ENCODE measurements around the gene TYMP.

Gene TYMP

DNA sequence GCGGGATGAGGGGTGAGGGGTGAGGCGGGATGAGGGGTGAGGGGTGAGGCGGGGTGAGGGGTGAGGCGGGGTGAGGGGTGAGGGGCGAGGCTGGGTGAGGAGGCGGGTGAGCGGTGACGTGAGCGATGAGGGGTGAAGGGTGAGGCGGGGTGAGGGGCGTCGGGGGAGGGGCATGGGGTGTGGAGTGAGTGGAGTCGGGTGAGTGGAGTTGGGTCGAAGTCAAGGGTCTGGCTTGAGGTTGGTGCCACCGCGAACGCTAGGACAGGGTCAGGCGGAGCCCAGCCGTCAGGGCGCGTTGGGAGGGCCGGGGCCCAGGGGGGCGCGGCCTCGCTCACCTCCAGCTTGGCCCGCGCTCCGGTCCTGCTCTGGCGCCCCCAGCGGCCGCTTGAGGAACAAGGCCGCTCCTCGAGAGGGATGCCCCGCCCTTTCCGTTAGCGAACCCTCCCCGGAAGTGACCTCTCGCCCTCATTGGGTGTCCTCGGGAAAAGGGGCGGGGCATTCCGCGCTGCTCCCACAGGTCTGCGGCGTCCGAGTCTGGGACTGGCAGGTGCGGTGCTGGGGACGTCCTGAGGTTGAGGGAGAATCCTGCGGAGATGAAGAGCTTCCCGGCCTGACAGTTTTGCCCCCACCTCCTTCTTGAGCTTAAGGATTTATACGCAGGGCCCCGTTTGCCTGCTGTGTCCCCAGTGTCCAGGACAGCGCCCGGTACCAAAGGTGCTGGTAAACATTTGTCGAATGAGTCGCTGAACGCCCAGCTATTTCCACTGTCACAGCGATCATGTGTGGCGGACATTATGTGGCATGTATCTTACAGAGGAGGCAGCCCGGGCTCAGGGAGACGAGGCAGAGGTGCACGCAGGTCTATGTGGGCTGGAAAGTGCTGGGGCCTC lies 33.0 kb upstream of the TYMP start, which contains the start of gene SYCE3:
TSS of gene SYCE3 (minus strand) at position 397 of the 890 bp plus-strand sequence. CDS start 6,514 bp downstream, outside the sequence.
- DNase-seq: peak; percentile 93 to 98 (median 95)

DNA sequence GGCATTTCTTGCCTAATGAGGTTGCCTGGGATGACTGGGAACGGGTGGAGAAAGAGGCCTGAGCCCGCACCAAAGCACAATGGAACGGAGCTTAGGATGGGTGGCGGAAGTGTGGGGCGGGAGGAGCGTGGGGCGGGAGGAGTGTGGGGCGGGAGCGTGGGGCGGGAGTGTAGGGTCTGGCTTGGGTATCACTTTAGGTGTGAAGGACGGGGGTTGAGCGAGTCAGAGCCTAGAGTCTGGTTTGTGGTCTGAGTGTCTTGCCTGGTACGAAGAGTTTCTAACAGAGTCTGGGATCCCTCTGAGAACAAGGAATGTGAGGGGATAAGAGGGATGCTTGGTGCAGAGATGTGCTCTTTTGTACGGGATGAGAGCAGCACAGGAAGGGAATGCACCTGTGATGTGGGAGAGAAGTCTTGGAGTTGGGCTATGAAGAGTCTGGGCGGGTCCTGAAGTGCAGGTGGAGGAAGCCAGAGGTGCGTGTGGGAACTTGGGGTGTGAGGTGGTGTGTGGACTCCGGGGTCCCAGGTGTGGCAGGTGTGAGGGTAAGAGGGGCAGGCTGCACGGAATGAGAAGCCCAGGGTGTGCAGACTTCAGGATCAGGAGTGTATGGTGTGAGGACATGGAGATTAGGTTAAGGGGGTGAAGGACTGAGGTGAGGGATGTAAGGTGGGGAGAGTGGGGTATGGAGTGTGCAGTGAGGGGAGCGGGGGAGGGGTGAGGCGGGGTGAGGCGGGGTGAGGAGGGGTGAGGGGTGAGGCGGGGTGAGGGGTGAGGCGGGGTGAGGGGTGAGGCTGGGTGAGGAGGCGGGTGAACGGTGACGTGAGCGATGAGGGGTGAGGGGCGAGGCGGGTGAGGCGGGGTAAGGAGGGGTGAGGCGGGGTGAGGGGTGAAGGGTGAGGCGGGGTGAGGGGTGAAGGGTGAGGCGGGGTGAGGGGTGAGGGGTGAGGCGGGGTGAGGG lies 31.9 kb upstream of the TYMP start:
- DNase-seq: no peak

DNA sequence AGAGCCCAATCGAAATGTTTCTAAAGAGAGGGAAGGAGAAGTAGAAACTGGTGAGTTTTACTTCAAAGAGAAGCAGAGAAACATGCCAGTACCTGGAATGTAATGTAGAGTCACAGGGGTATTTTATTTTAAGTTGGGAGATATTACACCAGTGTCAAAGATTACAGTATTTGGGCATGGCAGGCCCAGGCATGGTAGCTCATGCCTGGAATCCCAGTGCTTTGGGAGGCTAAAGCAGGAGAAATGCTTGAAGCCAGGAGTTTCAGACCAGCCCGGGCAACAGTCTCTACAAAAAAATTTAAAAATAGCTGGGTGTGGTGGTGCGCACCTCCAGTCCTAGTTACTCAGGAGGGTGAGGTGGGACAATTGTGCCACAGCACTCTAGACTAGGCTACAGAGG lies 30.2 kb upstream of the TYMP start:
- no peak for DNase-seq

DNA sequence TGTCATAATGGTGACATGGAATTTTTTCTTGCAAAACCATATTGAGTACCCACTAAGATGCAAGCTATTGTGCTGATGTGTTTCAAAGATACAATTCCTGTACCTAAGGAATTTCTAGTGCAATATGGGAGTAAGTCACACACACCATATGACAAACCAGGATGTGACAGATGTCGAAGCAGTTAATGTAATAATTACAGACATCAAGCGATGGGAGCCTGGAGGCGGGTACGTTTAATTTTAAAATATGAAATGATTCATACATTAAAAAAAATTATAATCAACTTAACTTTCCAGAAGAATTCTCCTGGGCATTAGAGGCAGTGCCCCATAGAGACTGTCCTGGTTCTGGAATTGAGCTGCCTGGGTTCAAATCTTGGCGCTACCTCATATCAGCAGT lies 26.9 kb upstream of the TYMP start:
- no peak for DNase-seq

DNA sequence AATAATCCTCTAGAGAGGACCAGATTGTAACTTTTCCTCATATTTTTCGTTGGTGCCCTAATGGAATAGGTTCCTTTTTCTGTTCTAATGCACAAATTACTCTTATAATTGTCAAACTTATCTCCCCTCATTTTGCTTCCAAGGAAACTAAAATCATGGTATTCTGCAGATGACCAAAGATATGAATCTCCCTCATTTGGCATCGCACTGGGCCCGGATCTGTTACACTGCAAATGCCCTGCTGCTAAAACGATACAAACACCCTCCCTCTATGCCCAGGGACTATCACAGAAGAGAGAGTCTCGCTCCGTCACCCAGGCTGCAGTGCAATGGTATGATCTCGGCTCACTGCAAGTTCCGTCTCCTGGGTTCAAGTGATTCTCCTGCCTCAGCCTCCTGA lies 23.5 kb upstream of the TYMP start:
- no peak for DNase-seq

DNA sequence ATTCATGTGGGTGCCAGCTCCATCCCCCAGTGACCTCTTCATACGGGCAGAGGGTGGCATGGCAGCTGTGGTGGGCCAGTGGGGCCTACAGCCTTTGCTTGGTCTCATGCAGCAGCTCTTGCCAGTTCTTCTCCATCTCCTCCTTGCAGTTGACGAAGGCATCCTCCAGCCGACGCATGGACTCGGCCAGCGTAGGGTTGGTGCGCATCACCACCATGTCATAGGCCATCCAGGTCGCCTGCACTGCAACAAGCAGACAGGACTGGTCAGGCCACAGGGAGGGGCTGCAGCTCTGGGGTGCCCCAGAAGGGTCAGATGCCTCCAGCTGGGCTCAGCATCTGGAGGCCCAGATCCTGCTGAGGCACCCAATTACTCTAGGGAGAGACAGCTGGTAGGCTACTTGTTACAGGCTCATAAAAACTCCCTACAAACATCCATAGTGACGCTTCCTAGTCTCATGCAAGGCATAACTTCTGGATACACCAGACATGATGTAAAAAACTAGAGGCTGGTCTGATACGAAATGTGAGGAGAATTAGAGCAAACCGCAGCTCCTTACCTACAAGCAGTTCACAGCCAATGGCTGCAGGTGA lies 21.4 kb upstream of the TYMP start:
- DNase-seq: no peak

DNA sequence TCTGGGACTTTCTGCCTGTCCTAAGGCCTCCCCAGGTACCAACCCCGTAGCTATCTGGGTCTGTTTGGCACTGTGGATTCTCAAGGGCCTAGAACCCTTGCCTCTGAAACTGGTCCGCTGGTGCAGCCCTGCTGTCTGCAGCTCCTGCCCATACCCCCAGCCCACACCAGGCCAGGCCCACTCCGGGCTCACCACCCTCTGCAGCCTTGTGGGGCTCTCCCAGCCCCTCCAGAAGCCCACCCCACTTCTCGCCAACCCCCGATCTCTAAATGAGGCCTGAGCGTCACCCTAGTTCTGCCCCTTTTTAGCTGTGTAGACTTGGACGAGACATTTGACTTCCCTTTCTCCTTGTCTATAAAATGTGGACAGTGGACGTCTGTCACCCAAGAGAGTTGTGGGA lies 20.6 kb upstream of the TYMP start:
- DNase-seq: no peak

DNA sequence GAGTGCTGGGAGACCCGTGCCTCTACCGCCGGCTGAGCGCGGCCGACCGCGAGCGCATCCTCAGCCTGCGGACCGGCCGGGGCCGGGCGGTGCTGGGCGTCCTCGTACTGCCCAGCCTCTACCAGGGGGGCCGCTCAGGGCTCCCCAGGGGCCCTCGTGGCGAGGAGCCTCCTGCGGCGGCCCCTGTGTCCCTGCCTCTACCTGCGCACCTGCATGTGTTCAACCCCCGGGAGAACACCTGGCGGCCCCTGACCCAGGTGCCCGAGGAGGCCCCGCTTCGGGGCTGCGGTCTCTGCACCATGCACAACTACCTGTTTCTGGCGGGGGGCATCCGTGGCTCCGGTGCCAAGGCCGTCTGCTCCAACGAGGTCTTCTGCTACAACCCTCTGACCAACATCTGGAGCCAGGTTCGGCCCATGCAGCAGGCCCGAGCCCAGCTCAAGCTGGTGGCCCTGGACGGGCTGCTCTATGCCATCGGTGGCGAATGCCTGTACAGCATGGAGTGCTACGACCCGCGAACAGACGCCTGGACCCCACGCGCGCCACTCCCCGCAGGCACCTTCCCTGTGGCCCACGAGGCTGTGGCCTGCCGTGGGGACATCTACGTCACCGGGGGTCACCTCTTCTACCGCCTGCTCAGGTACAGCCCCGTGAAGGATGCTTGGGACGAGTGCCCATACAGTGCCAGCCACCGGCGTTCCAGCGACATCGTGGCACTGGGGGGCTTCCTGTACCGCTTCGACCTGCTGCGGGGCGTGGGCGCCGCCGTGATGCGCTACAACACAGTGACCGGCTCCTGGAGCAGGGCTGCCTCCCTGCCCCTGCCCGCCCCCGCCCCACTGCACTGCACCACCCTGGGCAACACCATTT lies 19.3 kb upstream of the TYMP start:
- DNase-seq: no peak

DNA sequence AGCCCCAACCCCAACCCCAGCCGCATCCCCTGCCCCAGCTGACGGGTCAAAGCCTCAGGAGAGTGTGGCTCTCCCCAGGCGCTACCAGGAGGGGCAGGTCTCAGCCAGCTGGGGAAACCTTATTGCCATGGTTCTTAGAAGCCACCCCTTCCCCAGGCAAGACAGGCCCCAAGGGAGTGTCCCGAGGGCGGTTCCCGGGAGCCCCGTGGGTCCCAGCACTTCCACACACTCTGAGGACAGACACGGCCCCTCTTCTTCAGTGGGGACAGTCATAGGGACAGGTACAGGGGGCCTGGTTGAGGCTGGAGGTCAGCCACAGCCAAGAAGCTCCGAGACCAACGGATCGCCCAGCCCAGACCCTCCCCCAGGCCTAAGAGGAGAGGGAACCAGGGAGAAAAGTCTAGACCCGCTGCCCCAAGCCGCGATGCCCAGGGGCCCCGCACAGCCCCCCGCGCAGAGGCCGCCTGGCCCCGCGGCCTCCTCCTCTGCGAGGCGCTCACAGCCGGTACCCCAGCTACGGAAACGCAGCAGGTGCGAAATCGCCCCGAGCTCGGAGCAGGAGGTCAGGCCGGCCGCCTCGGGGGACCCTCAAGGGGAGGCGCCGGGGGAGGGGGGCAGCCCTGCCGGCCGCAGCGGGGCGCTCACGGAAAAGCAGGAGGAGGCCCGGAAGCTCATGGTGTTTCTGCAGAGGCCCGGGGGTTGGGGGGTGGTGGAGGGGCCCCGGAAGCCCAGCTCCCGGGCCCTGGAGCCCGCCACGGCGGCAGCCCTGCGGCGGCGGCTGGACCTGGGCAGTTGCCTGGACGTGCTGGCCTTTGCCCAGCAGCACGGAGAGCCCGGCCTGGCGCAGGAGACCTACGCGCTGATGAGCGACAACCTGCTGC lies 18.5 kb upstream of the TYMP start:
- peak in 3 of 5 experiments; percentile 47 to 72 (median 47) for DNase-seq

DNA sequence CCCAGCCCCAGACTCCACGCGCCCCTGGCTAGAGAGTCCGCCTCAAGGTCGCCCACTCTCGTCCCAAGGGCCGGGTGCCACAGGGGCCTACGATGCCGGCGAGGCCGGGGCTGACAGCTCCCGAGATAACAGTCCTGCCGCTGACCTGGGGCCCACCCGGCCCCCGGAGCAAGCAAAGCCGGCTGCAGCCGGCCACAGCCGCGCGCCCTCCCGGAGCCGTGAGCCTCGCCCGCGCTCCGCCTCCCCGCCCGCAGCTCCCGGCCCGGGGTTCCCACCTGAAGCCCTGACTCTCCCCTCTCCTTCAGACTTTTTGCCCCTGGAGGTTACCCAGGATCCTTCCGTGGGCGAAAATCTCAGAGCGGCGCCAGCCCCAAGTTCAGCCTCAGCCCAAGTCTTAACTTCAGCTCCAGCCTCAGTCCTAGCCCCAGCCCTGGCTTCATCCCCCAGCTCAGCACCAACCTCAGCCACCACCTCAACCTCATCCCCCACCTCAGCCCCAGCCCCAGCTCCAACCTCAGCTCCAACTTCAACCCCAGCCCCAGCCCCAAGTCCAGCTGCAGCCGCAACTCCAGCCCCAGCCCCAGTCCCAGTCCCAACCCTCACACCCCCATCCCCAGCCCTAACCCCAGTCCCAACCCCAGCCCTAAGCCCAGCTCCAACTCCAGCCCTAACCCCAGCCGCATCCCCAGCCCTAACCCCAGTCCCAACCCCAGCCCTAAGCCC lies 17.6 kb upstream of the TYMP start:
- DNase-seq: no peak

DNA sequence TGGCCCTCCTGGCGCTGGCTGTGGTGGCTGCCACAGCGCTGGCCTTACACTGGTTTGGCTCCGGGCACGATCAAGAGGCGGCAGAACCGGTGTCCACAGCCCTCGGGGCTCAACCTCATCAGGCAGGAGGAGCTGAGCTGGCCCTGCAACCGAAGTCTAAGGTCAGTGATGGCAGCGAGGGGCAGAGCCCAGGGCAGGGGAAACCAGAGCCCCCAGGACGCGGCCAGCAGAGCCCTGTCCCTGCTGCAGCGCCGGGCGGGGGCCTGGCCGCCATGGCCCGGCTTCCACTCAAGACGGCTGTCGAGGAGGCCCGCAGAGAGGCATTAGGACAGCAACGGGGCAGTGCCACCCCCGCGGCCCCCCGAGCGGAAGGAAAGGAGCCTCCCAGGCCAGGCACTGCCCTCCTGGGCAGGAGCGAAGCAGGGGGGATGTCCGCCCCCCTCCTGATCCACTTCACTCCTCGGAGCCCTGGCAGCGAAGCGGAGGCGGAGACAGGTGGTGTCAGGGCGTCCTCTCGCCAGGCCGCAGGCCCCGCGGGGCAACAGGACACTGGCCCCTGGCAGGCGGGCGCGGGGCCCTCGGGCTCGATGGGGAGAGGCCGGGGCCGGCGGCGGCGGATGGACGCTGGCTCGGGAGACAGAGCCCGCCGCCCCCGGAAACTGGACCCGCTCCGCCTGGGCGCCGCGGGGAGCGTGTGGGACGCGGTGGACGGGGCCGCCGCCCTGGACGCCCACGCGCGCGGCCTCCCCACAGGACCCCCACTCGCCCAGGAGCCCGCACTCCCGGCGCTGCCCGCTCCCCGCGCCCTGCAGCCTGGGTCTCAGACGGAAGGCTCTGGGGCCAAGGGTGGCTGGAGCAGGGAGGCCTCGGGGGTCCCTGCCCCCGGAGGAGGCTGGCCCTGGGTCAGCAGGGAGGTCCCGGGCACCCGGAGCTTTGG lies 16.8 kb upstream of the TYMP start:
- no peak for DNase-seq

DNA sequence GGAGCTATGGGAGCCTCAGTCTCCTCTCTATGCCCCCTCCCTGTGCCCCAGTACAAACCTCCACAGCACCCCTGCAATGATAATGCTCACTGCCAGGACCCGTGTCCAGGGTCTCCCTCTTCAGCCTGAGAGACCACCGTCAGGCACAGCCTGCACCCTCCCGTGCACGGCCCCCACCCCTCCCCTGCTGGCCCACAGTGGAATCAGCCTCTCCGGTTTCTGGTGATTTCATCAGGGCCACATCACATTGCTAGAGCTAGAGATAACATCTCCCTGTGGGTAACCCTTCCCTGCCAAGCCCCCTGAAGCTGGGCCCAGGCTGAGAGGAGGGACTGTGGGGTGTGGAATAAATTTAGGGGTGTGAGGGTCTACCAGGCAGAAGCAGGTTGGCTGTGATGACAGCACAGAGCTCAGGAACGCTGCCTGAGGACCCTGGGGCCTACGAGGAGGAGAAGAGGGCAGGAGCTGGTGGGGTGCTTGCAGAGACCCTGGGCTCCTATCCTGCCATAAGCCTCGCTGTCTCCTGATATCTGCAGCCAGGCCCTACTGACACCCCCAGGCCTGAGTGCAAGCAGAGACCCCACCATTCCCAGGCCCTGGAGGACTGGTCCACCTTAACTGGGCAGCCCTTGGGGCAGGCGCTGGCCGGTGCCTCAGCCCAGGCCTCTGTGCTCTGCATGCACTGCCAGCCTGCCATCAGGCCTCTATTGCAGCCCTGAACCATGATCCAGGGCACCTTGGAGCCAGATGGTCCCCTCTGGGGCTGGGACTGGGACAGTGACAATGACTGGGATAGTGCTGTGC lies 15.9 kb upstream of the TYMP start, which contains the start of gene KLHDC7B:
TSS of gene KLHDC7B (plus strand) at position 378 of the 804 bp plus-strand sequence. CDS start at position 723, 345 bp downstream.
- DNase-seq: peak in 1 of 5 experiments; percentile 76

DNA sequence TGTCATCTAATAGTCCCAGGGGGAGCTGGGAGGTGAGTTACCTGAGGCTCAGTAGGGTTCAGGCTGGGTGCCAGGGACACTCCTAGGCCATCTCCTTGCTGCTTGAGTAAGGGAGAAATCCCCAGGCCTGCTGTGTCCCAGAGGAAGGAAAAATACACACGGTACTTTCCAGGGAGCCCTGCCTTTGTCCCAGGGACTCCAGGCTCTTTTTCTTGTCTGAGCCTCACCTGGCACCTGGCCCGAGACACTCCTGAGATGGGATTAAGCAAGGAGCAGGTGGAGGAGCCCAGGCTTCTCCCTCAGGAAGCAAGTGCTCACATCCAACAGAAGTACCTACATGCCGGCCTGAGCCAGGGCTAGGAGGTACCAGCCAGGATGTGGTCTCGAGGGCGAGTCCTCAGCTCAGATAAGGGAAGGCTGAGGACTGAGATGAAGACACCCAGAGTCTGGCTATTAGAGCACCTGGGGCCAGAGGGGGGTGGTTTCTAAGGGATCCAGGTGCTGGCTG lies 15.0 kb upstream of the TYMP start:
- DNase-seq: peak in 1 of 5 experiments; percentile 83

DNA sequence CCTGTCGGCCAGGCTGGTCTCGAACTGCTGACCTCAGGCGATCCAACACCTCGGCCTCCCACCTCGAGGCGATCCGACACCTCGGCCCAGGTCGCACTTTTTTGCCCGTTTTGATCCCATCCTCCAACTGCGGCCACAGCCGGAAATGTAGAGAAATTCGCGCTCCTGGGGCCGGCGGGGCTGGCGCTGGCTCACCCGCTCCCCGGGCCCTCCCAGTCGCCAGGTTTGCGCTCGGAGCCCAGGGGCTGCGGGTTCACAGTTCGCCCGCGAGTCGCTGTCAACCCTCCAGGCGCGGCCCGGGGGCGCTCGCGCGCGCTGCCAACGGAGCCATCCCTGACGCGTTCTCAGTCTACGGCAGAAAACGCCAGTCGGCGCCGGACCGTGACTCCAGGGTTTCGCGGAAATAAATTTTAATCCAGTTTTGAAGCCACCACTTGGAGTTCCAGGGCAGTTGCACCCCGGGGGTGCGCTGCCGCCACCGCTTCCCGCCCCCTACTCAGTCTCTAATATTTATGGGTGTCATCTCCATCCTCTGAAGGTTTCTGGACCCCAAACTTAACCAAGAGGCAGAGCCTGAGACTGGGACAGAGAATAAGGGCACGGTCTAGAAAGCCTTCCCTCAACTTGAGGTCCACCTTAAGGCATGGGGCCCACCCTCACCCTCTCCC lies 14.4 kb upstream of the TYMP start:
- peak; percentile 58 to 83 (median 75) for DNase-seq

DNA sequence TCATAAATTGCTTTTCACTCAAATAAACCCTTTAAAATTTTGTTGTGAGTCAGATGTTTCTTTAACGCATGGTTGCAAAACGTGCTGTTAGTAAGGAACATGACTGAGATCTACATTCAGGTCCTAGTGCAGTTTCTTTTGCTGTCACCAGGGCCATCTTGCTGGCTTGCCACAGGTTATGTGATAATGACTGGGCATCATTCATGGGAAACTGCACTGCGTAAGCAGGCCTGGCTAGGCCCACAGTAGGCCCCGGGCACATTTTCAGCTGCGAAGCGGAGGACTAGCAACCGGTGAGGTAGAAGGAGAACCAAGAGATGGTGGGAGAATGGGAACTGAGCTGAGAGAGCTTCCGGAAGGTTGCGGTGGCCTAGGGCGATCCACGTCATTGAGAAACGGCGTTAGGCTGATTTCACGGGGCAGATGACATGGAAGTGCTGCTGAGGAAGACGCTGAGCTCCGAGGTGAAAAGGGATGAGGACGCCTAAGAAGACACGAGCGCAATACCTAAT lies 12.7 kb upstream of the TYMP start:
- DNase-seq: peak in 1 of 5 experiments; percentile 91

DNA sequence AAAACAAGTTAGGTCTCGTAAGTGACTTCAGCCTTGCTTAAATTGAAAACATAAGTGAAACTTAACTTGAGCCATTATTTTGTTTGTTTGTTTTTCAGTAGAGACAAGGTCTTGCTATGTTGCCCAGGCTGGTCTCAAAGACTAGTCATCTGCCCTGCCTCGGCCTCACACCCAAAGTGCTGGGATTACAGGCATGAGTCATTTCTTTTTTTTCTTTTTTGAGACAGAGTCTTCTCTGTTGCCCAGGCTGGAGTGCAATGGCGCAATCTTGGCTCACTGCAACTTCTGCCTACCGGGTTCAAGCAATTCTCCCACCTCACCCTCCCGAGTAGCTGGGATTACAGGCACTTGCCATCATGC lies 11.8 kb upstream of the TYMP start:
- peak in 1 of 5 experiments; percentile 70 for DNase-seq

DNA sequence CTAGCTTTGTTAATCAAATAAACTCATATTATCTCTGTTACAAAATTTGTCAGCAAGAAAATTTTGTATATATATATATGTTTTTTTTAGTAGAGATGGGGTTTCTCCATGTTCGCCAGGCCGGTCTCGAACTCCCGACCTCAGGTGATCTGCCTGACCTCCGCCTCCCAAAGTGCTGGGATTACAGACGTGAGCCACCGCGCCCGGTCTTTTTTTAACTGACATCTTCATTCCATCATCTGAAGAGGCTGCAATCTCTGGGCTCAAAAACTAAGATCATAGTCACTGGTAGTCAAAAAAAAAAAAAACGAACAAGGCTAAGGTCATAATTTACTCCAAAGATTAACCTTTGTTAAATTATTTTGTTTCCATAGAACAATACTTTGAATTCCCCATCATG lies 10.6 kb upstream of the TYMP start:
- DNase-seq: no peak
